GM18507 (cell line): ENCODE results near the gene TECTA.

Experiments used
- DNase-seq: peaks from one replicate; pipeline ENCODE4 v3.0.0; 2011; ENCODE audit warnings: low read depth; ENCODE audit not compliant: insufficient read length; ENCODE audit errors: extremely low spot score
- FAIRE-seq: peaks from 2 replicates; lab custom pipeline; 2011; peaks lifted over from hg19 to GRCh38; lab: Jason Lieb, UNC

The TECTA gene, protein sequence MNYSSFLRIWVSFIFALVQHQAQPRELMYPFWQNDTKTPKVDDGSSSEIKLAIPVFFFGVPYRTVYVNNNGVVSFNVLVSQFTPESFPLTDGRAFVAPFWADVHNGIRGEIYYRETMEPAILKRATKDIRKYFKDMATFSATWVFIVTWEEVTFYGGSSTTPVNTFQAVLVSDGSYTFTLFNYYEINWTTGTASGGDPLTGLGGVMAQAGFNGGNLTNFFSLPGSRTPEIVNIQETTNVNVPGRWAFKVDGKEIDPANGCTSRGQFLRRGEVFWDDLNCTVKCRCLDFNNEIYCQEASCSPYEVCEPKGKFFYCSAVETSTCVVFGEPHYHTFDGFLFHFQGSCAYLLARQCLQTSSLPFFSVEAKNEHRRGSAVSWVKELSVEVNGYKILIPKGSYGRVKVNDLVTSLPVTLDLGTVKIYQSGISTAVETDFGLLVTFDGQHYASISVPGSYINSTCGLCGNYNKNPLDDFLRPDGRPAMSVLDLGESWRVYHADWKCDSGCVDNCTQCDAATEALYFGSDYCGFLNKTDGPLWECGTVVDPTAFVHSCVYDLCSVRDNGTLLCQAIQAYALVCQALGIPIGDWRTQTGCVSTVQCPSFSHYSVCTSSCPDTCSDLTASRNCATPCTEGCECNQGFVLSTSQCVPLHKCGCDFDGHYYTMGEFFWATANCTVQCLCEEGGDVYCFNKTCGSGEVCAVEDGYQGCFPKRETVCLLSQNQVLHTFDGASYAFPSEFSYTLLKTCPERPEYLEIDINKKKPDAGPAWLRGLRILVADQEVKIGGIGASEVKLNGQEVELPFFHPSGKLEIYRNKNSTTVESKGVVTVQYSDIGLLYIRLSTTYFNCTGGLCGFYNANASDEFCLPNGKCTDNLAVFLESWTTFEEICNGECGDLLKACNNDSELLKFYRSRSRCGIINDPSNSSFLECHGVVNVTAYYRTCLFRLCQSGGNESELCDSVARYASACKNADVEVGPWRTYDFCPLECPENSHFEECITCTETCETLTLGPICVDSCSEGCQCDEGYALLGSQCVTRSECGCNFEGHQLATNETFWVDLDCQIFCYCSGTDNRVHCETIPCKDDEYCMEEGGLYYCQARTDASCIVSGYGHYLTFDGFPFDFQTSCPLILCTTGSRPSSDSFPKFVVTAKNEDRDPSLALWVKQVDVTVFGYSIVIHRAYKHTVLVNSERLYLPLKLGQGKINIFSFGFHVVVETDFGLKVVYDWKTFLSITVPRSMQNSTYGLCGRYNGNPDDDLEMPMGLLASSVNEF (N-terminal part only)

DNA sequence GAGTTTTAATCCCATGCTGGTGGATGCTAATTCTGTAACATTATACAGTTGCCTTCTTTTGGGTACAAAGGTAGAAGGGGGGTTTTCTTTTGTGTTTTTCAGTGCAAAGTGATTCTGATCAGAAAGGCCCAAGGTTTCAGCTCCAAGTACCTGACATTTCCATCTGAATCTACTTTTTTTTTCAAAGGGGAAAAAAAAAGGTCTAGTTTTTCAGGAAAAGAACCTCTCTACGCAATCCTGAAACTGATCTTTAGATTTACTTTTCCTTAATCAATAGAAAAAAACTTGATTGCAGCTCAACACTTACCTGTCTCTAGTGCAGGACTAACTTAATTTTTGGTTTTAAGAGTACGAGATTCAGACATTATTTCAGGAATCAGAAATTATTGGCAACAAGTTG, at the start of gene TECTA:
TECTA (plus strand) TSS at position 301 of the 400 bp plus-strand sequence. CDS start 1,423 bp downstream, outside the sequence.
- FAIRE-seq (no peak), DNase-seq (no peak)

DNA sequence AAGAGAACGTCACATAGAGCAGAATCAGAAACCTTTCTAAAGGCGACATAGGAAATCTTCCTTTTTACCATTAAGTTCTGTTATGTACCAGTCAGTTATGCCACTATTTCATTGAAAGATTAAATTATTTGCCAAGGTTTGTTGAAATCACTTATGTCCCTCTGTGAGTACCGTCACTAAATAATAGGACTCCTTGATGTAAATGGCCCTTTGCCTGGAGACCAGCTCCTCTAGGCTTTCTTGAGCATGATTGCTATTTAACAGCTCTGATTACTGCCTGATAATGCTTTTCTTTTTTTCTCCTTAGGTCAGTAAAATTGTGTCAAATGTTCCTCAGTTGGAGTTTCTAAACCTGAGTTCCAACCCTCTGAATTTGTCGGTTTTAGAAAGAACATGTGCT, 47.8 kb upstream of the TECTA start:
- FAIRE-seq (no peak), DNase-seq (no peak)

DNA sequence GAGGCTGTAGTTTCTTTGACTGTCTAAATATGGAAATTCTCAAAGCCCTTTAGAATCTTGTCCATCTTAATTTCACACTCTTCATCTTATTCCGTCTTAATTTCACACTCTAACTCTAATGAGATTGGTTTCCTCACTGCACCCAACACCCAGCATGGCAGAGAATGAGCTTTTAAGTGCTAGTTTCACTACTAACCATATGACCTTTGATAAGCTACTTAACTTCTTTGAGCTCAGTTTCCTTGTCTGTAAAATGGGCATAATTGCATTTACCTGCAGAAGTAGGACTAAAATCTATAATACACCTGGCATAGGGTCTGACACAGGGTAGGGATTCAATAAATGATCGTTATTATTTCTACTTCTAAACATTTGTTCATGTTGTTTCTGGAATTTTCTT, 46.8 kb upstream of the TECTA start:
- FAIRE-seq: no peak
- no peak for DNase-seq

DNA sequence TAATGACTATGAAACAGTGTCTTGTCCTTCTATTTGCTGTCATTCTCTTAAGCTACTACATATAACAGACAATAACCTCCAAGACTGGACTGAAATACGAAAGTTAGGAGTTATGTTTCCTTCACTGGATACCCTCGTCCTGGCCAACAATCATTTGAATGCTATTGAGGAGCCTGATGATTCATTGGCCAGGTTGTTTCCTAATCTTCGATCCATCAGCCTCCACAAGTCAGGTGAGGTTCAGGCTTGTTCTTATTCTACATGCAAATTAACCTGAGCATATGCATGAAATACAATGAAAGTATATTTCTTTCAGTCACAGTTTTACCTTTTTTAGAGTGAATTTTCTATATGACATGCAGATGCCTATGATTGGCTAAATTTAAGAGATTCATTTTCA, 46.0 kb upstream of the TECTA start:
- FAIRE-seq (no peak), DNase-seq (no peak)

DNA sequence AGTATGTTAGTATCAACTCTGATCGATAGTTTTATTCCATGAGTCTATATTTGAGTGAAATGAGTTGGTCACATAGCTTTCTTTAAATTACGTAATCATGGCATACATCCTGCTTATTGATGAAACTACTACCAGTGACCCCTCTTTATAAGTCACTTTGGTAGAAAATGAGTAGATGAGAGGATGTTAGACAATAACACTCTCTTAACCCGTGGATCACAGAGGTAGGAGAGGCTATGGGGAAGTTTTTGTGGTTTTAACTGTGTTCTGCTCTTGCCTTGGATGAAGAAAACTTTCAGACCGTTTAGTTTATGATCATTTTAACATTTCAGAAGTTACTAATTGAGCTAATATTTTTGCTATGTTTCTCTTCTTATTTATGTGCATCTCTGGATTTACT, 43.1 kb upstream of the TECTA start:
- no peak for FAIRE-seq
- no peak for DNase-seq

DNA sequence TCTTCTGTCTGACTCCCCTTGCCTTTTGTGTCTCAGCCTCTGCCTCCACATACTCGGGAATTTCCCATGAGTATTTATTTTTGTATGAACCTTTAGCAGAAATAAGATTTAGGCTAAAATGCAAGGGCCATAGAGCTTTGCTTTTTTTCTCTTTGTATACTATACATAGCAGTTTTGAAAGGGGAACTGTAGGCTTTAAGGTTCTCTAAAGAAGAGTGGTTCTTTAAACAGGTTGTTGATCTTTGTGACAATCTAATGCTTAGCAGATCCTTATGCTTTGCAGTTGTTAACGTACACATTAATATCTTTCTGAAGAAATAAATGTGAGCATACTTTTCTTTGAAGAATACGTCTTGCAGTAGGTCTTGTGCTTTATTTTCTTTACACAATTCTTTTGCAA, 42.1 kb upstream of the TECTA start:
- FAIRE-seq (no peak), DNase-seq (no peak)

DNA sequence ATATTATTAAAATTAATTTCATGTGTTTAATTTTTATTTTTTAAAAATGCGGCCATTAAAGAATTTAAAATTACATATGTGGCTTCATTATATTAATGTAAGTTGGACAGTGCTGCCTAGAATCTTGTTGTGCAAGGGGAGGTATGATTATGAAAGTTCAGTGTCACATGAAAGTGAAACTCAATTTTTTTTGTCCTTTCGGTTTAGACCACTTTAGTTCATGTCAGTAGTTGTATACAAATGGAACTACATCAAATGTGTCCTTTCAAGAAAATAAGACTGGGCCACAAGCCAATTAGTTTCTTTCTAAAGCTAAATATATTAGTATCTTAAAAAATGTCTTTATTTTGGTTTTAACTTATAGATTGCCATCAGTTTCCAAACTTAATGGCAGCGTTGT, 41.4 kb upstream of the TECTA start:
- FAIRE-seq (peak; percentile 91), DNase-seq (peak; percentile 4)

DNA sequence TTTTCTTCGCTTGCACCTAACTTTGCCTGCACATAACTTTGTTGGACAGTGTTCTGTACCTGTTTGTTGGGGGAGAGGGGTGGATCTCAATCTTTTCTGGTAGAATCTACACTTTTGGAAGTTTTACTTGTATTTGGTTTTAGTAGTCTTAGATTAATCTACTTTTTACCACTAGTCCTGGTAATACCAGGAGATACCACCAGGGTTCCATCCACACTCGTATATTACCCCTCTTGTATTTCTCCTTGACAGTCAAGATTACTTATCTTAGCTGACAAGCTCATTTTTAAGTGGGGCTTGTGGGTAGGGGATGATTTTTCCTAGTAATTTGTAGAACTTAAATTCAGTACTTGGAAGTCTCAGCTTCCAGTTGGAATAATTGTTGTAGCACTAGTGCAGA, 37.3 kb upstream of the TECTA start:
- DNase-seq (no peak), FAIRE-seq (no peak)

DNA sequence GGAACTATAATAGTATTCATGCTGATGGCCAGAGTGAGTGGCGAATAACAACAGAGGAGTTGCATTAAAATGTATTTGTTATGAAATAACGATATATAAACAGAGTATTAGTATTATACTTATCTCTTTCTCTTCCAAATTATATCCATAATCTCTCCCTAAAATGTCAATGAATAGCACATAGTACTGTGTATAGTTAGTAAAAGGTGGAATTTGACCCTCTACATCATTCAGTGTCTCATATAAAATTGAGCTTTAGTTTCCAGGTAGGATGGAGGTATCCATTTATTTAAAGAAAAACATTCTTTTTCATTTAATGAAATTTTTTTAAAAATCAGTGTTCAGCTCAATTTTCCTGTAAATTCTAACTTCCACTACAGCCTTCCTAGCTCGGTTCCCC, 34.4 kb upstream of the TECTA start:
- DNase-seq (no peak), FAIRE-seq (no peak)

DNA sequence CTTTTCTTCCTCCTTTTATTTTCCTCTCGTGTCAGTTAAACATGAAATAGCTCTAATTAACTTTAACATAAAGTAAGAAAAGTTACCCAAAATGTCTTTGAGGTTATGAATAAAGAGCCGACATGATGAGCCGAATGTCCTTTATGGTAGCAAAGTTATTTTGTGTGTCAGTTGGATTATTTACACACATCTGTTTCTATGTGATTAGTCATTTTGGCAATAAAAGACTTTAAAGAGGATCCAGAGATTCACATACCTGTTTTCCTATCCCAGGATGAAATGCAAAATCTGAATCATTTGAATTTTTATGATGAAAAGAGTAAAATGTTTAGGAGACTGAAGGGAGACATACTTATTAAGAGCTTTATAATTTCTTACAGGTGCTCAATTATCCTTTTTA, 34.0 kb upstream of the TECTA start:
- FAIRE-seq (no peak), DNase-seq (no peak)

DNA sequence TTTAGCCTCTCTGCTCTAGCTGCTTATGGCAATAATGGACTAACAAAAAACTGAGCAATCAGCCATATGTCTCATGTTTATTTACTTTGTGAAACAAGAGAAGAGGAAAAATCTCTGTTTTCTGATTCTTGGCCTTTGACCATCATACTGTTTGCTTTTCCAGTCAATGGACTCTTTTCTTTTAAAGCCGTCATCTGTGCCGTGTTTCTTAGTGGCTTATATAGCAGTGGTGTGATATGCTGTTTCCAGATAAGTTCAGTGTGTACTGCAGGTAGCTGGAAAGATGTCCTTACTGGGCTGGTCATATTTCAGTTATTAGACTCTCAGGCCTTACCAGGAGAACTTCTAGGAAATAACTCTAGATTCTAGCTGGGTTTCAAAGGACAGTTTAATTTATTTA, 33.6 kb upstream of the TECTA start:
- no peak for DNase-seq
- no peak for FAIRE-seq

DNA sequence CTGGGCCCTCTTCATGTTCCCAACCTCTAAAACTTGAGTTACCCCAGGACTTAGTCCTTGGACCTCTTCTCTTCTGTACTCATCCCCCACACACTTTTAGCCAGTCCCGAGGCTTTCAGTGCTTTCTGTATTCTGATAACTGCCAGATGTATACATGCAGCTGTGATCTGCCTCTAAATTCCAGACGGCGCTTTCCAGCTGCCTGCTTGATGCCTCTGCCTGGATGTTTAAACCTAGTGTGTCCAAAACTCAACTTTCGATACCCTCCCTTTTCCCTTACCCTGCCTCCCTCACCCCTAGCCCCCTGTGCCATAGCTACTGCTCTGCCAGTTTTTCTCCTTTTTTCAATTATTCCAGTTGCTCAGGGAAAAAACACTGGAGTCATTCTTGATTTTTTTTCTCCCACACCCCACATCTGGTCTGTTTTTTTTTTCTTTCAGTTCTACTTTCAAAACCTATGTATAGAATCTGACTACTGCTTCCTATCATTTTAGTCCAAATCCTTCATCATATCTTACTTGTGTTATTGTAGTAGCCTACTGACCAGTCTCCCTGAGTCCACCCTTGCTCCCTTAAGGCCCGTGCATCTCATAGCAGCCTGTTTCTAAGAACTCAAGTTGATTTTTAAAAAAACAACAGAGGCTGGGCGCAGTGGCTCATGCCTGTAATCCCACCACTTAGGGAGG, 32.9 kb upstream of the TECTA start:
- no peak for DNase-seq
- no peak for FAIRE-seq

DNA sequence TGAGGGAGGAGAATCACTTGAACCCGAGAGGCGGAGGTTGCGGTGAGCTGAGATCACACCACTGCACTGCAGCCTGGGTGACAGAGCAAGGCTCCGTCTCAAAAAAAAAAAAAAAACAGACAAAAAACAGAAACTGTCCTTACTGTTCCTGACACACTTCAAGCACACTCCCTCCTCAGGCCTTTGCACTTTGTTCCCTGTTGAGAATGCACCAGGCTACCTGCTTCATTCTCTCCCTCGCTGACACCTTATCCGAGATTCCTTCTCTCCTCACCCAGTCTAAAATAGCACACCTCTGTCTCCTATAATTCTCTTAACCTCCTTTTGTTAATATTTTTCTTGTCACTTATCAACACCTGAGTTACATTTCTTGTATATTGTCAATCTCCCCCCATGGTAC, 32.3 kb upstream of the TECTA start:
- no peak for DNase-seq
- no peak for FAIRE-seq

DNA sequence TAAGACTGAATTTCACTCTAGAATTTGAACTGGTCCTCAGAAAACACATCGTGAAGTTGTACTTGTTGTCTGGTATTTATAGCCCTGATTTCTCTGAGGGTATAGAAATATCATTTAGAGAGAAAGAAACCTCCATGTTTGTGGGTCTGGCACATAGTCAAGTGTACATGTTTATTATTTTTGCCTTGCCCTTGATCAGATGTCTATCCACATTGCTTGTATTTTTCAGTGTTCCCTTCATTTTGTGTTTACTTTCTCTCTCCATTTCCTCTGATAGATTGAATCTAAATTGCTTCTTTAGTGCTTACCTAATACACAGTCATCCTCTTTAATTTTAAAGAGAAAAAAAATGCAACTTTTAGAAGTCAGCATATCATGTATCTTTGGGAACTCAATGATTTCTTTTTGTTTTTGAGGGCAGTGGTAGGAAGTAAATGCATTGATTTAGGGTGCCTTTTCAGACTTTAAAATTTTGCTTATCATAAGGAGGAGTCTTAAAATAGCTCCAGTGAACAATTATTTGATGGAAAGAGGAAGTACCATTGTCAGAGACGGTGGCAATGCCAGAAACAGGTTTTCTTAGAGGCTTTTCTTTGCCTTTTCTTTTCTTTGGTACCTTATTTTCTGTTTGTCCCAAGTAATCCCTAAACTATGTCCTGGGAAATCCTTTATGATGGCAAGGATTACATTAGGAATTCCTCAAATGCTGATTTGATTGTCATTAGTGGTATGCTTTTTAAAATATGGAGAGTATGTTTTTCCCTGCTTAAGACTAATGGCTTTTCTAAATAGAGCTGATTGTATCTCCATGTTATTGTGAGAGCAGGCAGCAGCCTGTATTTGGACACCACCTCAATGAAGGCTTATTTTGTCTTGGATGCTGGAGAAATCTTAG, 29.8 kb upstream of the TECTA start:
- FAIRE-seq (no peak), DNase-seq (no peak)

DNA sequence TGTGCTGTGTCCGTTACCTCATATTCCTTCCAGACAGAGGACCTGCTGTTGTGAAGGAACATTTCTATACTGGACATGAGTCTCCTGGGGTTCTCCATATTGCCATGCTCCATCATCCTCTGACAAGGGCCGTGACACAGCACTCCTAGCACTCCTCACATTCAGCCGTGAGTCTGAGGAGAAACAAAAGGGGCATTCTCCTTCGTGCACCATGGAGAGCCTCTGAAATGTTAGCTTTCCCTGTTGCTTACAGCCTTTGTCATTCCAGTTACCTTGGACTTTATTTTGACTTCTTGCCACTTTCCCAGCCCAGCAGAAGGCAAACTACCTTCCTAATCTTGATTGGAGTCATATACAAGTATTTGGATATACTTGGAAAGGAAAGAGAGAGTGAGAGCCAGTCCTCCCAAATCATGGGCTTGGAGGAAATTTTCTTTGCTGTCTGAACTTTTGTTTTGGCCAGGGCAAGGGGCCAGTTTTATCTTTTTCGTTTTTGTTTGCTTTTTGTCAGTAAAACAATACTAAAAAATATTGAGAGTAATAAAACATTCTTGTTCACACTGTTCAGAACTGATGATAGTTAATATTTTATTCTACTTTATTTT, 29.1 kb upstream of the TECTA start:
- FAIRE-seq (no peak), DNase-seq (no peak)

DNA sequence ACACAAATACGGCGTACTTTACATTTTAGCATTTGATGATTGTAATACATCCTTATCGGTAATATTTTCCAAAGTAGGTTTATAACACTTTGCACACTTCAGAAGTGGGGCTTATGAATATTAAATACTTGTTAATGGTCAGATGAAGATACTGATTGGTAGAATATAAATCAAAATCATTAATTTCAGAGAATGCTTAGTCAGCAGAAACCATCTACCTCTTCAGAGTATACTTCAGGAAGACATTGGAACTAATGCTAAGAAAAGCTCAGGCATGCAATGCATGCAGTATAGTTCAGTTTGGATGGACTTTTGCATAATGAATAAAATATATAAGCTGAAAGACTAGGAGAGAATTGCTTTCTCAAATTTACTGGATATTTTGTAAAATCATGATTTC, 19.7 kb upstream of the TECTA start:
- FAIRE-seq (no peak), DNase-seq (no peak)

DNA sequence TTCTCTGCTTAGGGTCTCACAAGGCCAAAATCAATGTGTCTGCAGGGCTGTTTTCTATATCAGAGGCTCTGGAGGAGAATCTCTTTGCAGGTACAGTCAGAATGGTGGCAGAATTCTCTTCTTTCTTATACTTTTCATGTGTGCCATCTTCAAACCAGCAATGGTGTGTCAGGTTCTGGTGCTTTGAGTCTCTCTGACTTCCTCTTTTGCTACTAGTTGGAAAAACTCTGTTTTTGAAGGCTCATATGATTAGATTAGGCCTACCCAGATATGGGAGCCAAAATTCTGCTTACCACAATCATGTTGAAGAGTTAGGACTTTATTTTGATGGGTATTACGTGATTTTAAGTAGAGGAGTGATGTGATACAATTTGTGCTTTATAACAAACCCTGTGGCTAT, 18.8 kb upstream of the TECTA start:
- no peak for FAIRE-seq
- DNase-seq: no peak

DNA sequence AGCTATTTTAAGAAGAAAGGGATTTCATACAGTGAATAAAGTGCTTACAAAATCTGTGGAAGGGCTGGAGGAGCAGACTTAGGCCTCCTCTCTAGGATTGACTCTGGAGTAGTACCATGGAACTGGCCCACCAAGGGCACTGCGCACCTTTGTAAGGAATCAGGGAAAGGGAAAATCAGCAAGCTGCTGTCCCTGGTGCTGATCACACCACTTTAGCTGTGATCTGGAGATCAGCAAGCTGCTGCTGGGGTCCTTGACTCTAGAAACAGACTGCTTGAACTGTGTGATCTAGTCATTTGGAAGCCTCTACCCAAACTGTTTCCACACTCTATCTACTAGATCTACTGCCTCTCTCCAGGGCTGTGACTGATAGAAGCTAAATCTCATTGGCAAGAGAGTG, 18.4 kb upstream of the TECTA start:
- DNase-seq: no peak
- FAIRE-seq: no peak
